ENCODE results near the gene LAP3.

The LAP3 gene

DNA sequence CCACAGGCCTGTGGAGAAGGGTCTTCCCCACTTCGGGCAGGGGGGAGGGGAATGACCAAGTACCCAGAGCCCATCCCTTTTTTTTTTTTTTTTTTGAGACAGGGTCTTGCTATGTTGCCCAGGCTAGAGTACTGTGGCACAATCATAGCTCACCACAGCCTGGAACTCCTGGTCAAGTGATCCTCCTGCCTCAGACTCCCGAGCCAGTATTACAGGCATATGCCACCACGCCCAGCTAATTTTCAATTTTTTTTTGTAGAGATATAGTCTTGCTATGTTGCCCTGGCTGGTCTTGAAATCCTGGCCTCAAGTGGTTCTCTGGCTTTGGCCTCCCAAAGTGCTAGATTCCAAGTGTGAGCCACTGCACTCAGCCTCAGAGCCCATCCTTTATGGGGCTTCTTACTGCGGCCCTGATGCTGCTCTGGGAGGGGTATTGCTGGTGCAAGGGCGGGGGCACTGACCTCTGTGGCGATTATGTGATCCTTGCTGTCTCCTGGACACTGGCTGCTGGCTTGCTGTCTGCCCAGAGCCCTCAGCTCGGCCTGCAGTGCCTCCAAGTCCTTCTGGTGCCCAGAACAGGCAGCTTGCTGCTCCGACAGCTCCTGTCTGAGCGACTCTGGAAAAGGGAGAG lies 70.3 kb downstream of the LAP3 start:
- WGBS, result 91% methylated on average over 8 of the region's 9 CpGs
- H3K9ac ChIP-seq (ENCODE audit: low read depth, low read length), result no peak overlapping the region

DNA sequence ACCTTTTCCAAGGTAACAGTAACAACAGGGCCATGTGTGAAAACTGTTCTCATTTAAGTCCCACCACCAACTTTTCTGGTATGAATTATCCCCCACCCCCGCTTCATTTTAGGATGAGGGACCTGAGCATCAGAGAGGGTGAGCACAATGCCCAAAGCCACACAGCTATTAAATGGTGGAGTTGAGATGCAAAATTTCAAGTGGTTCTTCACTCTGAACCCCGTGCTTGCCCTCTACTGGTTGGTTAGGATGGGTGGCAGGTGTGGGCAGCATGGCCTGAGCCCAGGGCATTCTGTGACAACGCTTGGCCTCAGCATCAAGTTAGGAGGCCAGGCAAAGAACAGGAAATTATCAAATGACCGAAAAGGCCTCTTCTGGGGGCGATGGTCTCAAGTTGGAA lies 70.9 kb downstream of the LAP3 start:
- 88% methylated on average over 5 of the region's 5 CpGs for WGBS
- Histone ChIP-seq H3K36me3 (ENCODE audit: insufficient read depth, low read length) (no peaks in the 10 kb centered on the region), H3K4me1 (ENCODE audit: insufficient read depth, low read length) (no peaks in the 10 kb centered on the region), H3K9me3 (ENCODE audit: insufficient read depth, low read depth, low read length) (no peaks in the 10 kb centered on the region), H3K27ac (ENCODE audit: low read depth, low read length) (no peak overlapping the region), H3K4me3 (ENCODE audit: low read length) (no peak overlapping the region), H3K9ac (ENCODE audit: low read depth, low read length) (no peak overlapping the region), H3K27me3 (ENCODE audit: insufficient read depth, low read length) (no peaks in the 10 kb centered on the region)

More for the DNA sequence above, 70.3 kb downstream of the LAP3 start:
- Histone ChIP-seq H3K27ac (ENCODE audit: low read depth, low read length) (no peak overlapping the region), H3K9me3 (ENCODE audit: insufficient read depth, low read depth, low read length) (no peaks in the 10 kb centered on the region), H3K4me1 (ENCODE audit: insufficient read depth, low read length) (no peaks in the 10 kb centered on the region), H3K27me3 (ENCODE audit: insufficient read depth, low read length) (no peaks in the 10 kb centered on the region), H3K4me3 (ENCODE audit: low read length) (no peak overlapping the region), H3K36me3 (ENCODE audit: insufficient read depth, low read length) (0 out of 2 replicates have a peak, but pooled peaks cover 3% of the 10 kb centered on the region)

GRCh38 chr4:17650406-17650805 lies 73.4 kb downstream of the LAP3 start:
- Histone ChIP-seq H3K36me3 (ENCODE audit: insufficient read depth, low read length) (no peaks in the 10 kb centered on the region), H3K4me1 (ENCODE audit: insufficient read depth, low read length) (no peaks in the 10 kb centered on the region), H3K9ac (ENCODE audit: low read depth, low read length) (no peak overlapping the region), H3K27ac (ENCODE audit: low read depth, low read length) (no peak overlapping the region), H3K27me3 (ENCODE audit: insufficient read depth, low read length) (no peaks in the 10 kb centered on the region), H3K4me3 (ENCODE audit: low read length) (no peak overlapping the region), H3K9me3 (ENCODE audit: insufficient read depth, low read depth, low read length) (no peaks in the 10 kb centered on the region)
- WGBS, result 93% methylated on average over 2 of the region's 2 CpGs

GRCh38 chr4:17654701-17655100 lies 77.7 kb downstream of the LAP3 start:
- Histone ChIP-seq H3K9ac (ENCODE audit: low read depth, low read length) (no peak overlapping the region), H3K27ac (ENCODE audit: low read depth, low read length) (no peak overlapping the region), H3K4me1 (ENCODE audit: insufficient read depth, low read length) (no peaks in the 10 kb centered on the region), H3K27me3 (ENCODE audit: insufficient read depth, low read length) (no peaks in the 10 kb centered on the region), H3K4me3 (ENCODE audit: low read length) (no peak overlapping the region), H3K9me3 (ENCODE audit: insufficient read depth, low read depth, low read length) (no peaks in the 10 kb centered on the region), H3K36me3 (ENCODE audit: insufficient read depth, low read length) (no peaks in the 10 kb centered on the region)
- 87% methylated on average over 8 of the region's 8 CpGs for WGBS

GRCh38 chr4:17657090-17657489 lies 80.1 kb downstream of the LAP3 start:
- Histone ChIP-seq H3K27ac (ENCODE audit: low read depth, low read length) (no peak overlapping the region), H3K9me3 (ENCODE audit: insufficient read depth, low read depth, low read length) (no peaks in the 10 kb centered on the region), H3K4me1 (ENCODE audit: insufficient read depth, low read length) (no peaks in the 10 kb centered on the region), H3K9ac (ENCODE audit: low read depth, low read length) (no peak overlapping the region), H3K27me3 (ENCODE audit: insufficient read depth, low read length) (no peaks in the 10 kb centered on the region), H3K36me3 (ENCODE audit: insufficient read depth, low read length) (no peaks in the 10 kb centered on the region), H3K4me3 (ENCODE audit: low read length) (no peak overlapping the region)
- 93% methylated on average over 1 of the region's 1 CpG for WGBS
